ENCODE results near the gene NPNT.
A peak's percentile ranks its signal among the peaks of the same experiment; 100 is the strongest.

Gene NPNT

DNA sequence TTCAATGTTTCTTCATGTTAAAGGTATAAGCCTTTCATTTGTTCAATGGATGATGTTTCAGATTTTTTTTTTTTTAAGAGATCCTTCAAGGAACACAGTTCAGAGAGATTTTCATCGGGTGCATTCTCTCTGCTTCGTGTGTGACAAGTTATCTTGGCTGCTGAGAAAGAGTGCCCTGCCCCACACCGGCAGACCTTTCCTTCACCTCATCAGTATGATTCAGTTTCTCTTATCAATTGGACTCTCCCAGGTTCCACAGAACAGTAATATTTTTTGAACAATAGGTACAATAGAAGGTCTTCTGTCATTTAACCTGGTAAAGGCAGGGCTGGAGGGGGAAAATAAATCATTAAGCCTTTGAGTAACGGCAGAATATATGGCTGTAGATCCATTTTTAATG lies 75.8 kb downstream of the NPNT start:
- no peak for DNase-seq

DNA sequence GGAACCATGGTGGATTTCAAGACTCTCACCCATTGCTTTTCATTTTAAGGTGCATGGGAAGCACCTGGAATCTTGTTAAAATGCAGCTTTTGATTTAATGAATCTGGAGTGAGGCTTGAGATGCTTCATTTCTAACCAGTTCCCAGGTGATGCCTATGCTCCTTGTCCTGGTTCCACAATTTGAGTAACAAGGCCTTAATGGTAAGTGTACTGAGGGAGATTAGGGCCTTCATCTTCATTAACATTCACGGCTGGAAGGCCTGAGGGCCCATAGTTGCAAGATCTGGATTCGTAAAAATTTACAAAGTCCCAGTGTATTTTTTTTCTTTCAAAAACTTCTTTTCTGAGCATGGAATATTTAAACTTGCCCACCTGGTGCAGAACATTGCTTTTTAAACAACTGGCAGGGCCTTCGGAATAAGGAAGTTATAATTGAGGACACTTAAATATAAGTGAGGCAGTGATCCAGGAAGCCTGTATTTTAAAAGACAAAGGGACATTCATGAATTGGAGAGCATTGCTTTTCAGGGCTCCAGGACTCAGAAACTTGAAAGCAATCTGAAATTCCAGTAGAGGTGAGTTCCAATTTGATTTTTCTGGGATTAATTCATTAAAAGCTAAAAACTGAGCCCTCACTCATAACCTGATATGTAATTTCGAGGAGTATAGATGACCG lies 77.8 kb downstream of the NPNT start:
- DNase-seq = no peak

DNA sequence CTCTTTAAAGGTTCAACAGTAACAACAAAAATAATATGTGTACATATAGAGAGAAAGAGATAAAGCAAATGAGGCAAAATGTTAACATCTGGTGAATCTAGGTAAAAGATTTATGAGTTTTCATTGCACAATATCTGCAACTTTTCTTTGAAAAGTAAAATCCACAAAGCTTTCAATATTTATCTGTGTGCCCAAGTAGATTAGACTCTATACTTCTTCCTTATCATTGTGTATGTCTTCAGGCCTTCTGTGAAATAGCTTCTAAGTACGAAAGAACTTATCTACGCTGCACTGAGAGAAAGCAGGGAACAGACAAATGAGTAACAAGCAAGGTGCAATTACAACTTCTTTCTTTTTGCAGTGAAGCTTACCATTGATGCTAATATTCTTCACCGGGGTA lies 81.6 kb downstream of the NPNT start:
- DNase-seq = no peak

DNA sequence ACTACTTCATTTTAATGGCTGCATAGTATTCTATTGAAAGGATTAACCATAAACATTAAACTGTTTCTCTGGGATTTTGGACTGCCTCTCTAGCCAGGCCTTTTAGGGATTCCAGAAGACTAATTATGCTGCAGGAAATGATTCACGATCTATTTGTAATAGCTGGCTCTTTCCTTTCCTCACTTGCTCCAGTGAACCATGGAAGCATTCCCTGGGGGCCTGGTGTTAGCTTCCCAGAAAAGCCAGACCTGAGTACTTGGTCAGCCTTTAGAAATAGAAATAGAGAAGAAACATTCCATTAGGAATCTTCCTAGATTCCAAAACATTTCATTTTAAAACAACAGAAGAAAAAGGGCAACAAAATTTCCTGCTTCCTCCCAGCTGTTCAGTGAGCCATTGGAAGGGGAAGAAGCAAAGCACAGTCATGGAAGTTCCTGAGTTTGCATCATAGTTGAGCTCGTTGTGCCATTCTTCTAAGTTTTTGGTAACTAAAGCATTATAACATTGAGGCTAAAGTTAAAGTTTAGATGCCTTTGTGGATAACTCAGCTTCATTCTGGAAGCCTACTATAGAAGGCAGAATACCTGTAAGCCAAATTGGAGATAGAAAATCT lies 83.5 kb downstream of the NPNT start:
- DNase-seq = no peak

DNA sequence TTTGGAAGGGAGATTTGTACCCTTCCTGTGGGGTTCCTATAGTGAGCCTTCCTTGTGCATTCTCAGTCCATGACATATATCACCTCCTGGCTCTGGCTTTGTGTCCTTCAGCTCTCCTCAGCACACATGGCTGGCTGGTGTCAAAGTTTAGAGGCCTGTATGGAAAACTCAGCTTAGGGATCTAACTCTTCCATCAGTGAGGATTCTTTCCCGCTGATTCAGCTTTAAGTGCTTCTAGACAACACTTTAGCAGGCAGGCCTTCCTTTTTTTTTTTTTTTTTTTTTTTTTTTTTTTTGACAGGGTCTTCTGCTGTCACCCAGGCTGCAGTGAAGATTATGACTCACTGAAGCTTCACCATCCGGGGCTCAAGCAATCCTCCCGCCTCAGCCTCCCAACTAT lies 84.2 kb downstream of the NPNT start:
- no peak for DNase-seq

GRCh38 chr4:105988671-105989070 lies 93.4 kb downstream of the NPNT start:
- DNase-seq = no peak

- DNase-seq = no peak
Measured at GRCh38 chr4:105989485-105990242, 94.4 kb downstream of the NPNT start.

GRCh38 chr4:105990933-105991332 lies 95.7 kb downstream of the NPNT start:
- DNase-seq = no peak

- DNase-seq = no peak
Measured at GRCh38 chr4:105991726-105992125, 96.5 kb downstream of the NPNT start.

- no peak for DNase-seq
Measured at GRCh38 chr4:105992641-105993305, 97.5 kb downstream of the NPNT start.

- DNase-seq = no peak
Measured at GRCh38 chr4:105994061-105994460, 98.8 kb downstream of the NPNT start.

GRCh38 chr4:105994841-105995501 lies 99.7 kb downstream of the NPNT start:
- DNase-seq = no peak

DNA sequence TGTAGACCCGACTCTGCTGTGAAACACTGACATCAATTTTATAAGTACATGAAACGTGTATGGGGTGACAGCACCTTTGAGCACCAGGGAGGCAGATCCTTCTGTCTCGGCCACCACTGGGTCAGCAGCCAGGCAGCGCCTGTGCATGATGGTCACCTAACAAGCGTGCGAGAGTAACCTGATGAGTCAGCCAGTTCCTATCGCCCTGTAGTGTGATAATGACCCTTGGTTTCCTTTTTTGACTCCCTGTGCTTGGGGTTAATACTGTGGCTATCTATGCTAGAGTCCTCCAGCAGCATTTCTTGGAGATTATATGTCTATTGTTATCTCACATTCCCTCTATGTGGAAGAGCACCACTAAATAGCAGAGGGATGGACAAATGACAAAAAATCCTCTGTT lies 101.6 kb downstream of the NPNT start:
- DNase-seq = no peak

DNA sequence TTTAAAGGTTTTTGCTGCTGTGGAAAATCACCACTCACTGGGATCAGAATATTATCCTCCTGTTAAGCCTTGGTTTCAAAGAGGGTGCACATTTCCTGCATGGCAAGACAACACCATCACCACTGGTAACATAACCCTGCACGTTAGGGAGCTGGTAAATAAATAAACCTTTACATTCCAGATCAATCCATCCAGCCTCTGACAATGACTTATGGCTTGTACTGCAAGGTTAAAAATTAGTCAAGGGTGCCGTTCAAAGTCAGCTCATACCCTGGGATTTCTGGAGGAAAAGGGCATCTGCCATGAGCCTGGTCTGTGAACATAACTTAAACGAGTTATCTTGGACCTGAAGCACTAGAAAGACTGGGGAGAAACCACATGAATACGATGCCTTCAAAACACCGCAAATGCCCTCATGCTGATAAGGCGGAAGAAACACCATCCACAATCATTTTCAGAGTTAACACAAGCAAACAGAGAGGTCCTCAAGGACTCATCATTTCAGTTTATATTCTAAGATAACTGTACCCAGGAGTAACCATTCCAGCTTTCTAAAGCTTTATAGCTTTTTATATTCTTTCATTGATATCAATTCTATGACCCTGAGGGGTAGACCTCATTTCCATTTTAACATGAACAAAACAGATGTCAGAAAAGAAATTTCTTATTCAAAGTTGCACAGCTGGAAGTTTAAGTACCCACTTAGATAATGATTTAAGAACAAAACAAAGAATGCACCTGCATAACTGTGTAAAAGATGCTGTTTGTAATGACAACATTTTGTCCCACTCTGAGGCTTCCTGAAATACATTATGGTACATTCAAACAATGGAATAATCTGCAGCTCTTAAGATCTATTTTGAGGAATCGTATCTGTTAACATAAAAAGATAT lies 103.1 kb downstream of the NPNT start:
- DNase-seq = peak; percentile 24 to 28

DNA sequence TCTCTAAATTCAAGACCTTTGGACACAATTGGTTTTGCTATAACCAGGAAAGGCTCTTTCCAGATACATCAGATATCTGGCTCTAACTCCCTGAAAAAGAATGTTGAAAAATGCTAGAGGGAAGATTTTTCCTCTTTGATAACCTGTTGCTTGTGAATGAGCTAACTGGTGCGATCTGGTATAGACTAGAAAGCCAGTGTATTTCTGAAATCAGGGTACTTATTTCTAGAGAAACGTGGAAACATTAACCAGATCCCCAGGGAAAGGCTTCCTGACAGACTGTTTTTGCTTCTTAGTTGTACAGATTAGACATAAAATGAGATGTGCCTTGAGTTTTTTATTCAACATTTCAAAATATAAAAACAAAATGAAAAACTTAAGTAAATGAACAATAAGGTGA lies 107.7 kb downstream of the NPNT start:
- DNase-seq = no peak

DNA sequence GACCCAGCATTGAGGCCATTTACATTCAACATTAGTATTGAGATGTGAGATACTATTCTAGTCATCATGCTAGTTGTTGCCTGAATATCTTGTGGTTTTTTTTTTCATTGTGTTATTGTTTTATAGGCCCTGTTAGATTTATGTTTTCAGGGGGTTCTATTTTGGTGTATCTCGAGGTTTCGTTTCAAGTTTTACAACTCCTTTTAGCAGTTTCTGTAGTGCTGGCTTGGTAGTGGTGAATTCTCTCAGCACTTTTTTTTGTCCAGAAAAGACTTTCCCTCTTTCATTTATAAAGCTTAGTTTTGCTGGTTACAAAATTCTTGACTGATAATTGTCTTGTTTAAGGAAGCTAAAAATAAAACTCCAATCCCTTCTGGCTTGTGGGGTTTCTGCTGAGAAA lies 115.5 kb downstream of the NPNT start:
- DNase-seq = no peak

DNA sequence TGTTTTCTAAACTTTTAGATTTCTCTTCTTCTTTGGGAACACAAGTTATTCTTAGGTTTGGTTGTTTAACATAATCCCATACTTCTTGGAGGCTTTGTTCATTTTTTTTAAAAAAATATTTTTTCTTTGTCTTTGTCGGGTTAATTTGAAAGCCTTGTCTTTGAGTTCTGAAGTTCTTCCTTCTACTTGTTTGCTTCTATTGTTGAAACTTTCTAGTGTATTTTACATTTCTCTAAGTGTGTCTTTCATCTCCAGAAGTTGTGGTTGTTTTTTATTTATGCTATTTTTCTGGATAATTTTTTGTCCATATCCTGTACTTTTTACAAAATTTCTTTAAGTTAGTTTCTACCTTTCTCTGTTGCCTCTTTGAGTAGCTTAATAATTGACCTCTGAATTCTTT lies 116.1 kb downstream of the NPNT start:
- DNase-seq = no peak

DNA sequence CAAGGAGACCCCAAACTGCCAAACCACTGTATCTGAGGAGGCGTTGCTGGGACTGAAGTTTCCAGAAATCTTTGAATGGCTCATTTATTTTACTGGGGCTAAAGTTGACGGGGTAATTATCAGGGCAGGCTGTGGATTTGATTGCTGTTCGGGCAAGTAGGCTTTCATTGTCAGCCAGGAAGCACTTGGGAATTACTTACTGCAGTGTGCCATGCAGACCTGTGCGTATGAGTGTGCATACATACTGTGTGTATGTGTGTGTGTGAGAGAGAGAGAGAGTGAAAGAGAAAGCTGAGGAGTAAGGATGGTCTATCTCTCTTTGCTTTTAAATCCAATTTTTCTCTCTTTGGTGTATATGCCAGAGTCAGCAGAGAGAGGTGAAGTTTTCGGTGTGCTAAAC lies 122.7 kb downstream of the NPNT start:
- DNase-seq = no peak

GRCh38 chr4:106019771-106020170 lies 124.5 kb downstream of the NPNT start:
- no peak for DNase-seq

Measured in NCI-H1930 (cell line).